GM21390 (cell line): ENCODE data around the gene ADCK2.
"Not testable (repeated sequence)": the region's sequence is repeated elsewhere in the genome, so short reads cannot be mapped to it uniquely, and the experiment has no call there.

Experiments
- ATAC-seq: cut with Tn5 transposase; IDR thresholded peaks from one replicate; pipeline ENCODE4 v1.9.1; 2021; ENCODE audit not compliant: unreplicated experiment

The ADCK2 gene

DNA sequence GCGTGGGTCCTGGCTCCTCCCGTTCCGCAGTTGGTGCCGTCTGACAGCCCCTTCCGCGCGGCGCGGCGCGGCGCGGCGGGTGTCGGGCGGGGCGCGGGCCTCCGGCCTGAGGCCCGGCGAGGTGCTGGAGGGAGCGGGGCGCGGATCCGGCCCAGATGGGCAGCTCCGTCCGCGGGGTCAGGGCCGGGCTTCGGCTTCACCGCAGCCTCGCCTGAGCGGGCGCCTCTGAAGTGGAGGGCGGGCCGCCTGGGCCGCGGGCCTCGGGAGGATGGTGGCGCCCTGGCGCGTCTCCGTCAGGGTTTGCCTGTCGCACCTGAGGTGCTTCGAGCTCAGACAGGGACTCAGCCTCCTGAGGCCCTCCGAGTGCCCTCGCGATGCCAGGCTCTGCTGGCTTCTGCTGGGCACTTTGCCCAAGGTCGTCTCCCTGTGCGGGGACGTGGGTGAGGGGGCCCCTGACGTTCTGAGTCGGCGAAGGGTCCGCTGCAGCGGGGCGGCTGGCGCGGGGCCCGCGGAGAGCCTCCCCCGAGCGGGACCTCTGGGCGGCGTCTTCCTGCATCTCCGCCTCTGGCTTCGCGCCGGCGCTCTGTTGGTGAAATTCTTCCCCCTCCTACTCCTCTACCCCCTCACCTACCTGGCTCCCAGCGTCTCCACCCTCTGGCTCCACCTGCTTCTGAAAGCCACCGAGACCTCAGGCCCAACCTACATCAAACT lies 473 bp downstream of the ADCK2 start:
- peak; percentile 44 for ATAC-seq

- no peak for ATAC-seq
These were observed 1.0 kb downstream of the ADCK2 start for GRCh38 chr7:140673774-140674155.

GRCh38 chr7:140674356-140674800 lies 1.6 kb downstream of the ADCK2 start:
- ATAC-seq, result peak; percentile 25

GRCh38 chr7:140674899-140675701 lies 2.4 kb downstream of the ADCK2 start:
- ATAC-seq, result no peak

- ATAC-seq, result no peak
These were observed 3.0 kb downstream of the ADCK2 start for GRCh38 chr7:140675726-140676125.

DNA sequence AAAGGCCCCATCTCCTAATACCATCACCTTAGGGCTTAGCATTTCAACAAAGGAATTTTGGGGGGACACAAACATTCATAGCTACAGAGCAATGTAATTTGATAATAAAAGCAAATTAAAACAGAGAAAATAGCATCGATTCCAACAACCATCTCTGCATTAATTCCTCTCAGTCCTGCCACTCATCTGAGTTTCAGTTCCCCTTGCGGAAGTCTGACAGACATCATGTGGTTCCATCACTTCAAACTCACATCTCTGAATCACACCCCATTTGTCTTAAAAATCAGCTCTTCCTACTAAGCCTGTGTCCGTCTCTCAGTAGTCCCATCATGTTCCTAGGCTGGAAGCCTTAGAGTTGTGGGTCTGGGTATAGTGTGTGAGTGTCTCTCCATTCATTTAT lies 3.6 kb downstream of the ADCK2 start:
- ATAC-seq, result peak; percentile 60

- ATAC-seq, result not testable (repeated sequence)
These were observed 4.2 kb downstream of the ADCK2 start for GRCh38 chr7:140676956-140677355.

GRCh38 chr7:140677496-140677895 lies 4.8 kb downstream of the ADCK2 start:
- no peak for ATAC-seq

DNA sequence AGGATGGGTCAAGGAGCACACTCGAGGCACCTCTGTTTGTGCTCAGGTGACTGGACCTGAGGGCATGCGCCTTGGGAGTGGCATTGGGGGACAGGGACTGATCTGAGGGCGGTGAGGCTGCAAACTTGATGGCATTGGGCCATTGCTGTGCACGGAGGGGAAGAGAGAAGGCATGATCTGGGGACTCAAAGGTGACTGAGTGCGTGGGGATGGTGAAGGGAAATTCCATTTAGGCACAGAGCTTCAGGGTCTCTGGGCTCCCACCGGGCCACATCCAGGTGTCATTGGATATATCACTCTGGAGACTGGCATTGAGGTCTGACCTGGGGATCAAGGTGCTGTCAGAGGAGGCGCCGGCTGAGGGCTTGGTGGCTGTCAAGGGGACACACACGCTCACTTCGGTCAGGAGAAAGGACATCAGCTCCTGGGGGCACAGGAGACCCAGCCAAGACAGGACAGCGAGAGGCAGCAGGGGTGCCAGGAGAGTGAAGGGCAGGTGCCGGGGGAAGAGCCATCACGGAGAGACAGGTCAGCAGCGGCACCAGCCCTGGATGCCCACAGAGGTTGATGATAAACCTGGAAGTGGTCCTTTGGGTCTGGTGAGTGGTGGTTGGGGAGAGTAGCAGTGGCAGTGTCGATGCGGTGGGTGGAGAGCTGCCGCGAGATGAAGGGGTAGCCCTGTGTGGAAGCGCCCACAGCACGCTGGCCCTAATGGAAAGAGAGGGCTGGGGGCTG lies 5.5 kb downstream of the ADCK2 start:
- ATAC-seq, result no peak

- ATAC-seq, result no peak
These were observed 6.0 kb downstream of the ADCK2 start for GRCh38 chr7:140678816-140679130.

DNA sequence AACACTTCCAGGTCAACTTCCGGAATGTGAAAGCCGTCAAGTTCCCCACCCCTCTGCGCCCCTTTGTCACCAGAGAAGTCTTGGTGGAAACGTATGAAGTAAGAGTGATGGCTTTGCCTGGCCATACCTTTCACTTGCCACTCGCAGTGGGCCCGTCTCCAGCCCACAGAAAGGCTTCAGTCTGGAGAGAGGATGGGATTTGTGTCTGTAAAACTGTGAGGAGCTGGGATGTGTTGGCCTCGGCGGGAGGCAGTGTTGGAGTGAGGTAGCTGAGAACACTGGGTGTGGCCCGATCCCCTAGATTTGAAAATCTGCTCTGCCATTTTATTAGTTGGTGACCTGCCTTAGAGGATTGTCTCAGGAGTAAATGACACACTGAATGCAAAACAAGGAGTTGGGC lies 6.4 kb downstream of the ADCK2 start:
- no peak for ATAC-seq

GRCh38 chr7:140680886-140681285 lies 8.1 kb downstream of the ADCK2 start:
- ATAC-seq, result no peak

GRCh38 chr7:140681766-140682165 lies 9.0 kb downstream of the ADCK2 start:
- ATAC-seq, result no peak

DNA sequence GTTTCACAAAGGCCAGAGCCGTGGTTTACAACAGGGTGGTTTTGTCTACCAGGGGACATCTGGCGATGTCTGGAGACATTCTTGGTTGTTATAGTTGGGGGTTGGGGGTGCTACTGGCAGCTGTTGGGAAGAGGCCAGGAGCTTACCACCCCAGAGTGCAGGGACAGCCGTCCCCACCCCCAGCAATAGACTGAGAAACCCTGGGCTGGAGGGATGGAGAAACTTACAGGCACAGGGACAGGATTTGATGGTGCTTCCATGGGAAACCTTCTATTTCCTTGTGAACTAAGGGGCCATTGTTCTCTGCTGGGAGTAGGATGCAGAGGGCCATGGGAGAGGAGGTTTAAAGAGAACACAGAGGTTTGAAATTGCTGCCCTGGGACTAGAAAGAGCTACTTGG lies 10.9 kb downstream of the ADCK2 start:
- no peak for ATAC-seq

DNA sequence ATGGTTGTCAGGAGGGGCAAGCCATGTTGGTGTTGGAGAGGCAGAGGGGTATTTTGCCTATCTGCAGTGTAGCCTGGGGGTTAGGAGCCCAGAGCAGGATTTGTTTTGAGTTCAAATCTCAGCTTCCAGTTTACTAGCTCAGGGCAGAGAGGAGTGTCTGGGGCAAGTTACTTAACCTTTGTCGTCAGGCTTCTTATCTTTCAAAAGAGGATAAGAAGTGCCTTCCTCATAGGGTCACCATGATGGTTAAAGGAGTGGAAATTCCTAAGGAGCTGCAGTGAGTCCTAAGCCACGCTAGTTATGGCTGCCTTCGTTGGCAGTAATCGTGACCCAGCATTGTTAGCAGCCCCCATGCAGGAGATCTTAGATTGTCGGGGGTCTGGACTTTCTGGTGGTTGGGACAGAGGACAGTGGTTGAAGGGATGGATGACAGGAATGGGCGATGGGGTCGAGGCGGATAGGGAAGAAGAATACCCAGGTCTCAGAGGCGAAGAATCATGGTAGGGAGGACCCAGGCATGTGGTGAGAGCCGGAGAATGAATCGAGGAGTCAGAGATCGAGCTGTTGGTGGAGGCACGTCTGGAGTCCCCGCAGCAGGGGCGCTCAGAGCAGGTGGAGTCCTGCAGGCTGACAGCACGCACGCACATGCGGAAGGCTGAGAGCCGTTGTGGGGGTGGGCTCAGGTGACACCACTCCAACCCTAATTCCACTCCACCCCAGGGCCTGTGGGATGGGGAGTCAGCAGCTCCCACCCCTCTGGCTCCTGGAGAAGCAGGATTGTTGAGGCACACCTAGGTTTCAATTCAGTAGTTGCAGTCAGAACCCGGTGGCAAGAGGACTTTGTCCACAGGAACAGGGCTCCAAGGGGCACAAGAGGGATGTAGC lies 11.6 kb downstream of the ADCK2 start:
- ATAC-seq, result no peak

- no peak for ATAC-seq
These were observed 12.8 kb downstream of the ADCK2 start for GRCh38 chr7:140685407-140686087.

DNA sequence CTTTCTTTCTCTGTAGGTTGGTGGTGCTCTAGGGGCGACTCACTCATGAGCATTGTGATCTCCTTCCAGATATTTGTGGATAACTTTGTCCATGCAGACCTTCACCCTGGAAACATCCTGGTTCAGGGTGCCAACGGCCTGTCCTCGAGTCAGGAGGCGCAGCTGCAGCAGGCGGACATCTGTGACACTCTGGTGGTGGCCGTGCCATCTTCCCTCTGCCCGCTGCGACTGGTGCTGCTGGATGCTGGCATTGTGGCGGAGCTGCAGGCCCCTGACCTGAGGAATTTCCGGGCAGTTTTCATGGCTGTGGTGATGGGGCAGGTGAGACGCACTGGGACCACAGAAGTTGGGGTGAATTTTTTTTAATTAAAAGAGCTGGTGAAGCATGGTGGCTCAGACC lies 14.2 kb downstream of the ADCK2 start:
- no peak for ATAC-seq

DNA sequence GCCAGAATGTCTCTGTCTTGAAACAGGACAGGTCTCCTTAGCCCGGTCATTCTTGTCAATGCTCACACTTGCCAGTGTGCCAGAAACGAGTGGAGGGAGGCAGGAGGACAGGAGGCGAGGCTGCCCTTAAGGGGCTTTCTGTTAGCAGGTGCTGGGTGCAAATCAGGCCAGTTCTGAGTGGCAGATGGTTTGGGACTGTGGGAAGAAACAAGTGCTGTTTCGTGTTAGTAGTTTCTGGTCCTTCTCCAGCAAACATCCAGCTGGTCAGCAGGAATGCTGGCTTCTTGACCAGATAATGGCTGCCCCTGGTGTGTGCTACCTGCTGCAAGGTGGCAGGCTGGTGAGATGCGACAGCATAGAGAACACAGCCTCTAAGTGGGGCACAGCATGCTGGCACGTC lies 15.6 kb downstream of the ADCK2 start:
- ATAC-seq, result no peak

- no peak for ATAC-seq
These were observed 16.7 kb downstream of the ADCK2 start for GRCh38 chr7:140689199-140690152.
